NOMO-1 (cell line): ENCODE measurements around the gene SLC13A5.

ENCODE experiments used
- DNase-seq, 2 experiments: peaks; one replicate each; lab custom pipeline; 2025; ENCODE audit not compliant: unreplicated experiment in 2 of 2; lab: John Stamatoyannopoulos, UW

The SLC13A5 gene

DNA sequence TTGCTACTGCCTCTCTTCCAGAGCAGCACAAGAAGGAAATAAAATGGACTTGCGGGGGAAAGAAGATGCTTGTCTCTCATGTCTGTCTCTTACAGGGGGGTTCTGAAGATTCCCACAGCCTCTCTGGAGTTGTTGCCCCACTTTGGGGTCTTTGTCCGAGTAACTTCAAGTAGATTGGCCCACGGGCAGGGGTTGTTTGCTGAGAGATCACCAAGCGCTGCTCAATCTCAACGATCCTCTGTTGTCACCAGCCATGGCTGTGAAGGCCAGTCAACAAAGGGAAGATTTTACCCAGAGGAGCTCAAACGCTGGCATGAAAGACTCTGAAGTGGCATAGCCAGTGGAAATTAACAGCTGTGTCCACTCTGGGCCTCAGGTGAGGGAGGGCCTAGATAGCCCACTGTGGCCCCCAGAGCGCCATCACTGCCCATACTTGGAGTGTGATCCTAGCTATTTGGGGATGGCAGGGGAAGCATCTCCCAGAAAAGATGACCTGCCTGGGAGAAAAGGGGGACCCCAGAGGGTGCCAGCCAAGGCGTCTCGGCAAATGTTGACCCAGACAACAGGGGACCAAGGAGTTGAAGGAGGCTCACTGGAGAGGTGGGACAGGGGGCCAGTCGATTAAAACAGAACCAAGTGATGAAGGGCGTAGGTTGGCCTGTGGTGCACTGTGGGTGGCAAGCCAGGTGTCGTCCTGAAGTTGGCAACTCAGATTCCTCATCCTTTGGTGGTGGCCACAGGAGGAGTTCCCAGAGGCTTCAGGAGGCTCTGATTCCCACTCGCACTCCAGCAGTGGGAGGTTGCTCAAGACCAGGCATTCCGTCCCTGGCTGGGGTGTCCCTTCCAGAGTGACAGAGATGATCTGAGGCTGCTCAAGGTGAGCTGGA, 28.0 kb downstream of the SLC13A5 start:
- no peak for DNase-seq

DNA sequence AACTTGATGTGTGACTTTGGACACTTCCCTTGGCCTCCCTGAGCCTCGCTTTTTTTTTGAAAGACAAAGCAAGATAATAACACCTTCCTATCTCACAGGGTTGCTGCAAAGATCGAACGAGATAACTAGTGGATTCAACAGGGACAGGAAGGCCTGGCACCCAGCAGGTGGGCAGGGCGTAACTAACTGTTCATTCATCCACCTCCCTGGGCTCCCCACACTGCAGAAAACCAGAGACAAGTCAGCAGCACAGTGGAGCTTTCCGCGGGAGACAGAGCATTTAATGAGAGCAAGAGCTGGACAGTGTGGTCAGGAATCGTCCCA, 28.7 kb downstream of the SLC13A5 start:
- DNase-seq: no peak

DNA sequence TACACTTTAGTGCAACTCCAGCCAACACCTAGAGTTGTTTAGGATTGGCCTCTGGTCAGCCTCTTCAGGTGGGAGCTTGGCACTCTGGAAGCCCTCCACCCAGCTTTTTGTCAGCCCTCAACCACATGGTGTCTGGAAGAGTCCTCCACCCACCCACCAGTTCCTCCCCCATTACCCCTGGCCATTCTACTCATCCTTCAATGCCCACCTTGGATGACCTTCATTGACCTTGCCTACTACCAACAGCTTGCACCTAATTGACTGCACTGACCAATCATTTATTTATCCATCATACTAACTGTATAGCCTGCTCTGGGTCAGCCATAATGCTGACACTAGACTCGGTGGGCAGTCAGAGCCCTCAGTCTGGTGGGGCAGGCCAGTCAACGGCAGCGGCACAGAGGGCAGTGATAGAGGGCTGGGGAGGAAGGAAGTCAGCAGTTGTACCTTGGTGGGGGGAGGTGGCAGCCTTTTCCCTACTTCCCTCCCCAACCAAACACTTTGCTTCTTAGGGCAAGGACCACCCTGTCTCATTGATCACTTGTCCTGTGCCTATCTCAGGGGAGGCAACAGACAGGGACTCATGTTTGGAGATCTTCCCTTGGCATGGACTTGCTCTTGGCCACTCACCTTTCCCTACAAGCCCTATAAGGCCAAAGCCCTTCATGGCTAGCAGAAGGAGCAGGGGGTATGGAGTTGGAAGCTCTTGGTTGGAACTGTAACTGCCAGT, 29.3 kb downstream of the SLC13A5 start:
- no peak for DNase-seq

DNA sequence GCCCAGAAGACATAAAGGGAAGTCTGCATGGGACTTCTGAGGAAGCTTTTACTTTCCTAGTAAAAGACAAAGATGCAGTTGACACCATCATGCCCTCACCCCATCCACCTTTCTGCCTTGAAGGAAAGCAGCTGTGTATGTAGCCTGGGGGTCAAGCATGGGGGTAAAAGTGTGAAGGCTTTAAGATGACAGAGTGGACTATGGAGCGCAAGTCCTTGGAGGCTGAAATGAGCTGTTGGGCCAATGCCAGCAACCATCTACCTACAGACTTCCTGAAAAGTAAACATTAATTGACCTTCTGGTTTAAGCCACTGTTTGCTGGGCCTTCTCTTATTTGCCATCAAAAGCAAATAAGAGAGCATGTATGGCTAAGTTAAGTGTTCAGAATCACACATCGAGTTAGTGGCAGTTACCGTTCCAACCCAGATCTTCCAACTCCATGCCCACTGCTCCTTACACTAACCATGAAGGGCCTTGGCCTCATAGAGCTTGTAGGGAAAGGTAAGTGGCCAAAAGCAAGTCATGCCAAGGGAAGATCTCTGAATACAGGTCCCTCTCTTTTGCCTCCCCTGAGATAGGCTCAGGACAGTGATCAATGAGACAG, 30.0 kb downstream of the SLC13A5 start:
- DNase-seq: no peak

DNA sequence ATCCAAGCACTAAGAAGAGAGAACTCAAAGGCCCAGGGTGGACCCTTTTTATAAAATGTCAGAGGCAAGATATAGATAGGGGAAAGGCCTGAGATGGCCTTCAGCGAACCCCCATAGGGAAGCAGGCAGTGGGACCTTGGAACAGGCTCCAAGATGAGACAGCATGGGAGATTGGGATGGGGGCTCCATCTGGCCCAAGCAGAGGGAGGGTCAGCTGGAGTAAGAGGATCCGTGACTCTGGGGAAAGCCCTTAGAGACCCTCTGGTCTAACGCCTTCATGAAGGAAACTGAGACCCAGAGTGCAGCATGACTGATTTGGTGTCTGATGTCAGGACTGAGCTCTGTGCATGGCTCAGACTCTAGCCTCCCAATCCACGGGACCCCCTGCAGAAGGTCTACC, 30.8 kb downstream of the SLC13A5 start:
- no peak for DNase-seq

DNA sequence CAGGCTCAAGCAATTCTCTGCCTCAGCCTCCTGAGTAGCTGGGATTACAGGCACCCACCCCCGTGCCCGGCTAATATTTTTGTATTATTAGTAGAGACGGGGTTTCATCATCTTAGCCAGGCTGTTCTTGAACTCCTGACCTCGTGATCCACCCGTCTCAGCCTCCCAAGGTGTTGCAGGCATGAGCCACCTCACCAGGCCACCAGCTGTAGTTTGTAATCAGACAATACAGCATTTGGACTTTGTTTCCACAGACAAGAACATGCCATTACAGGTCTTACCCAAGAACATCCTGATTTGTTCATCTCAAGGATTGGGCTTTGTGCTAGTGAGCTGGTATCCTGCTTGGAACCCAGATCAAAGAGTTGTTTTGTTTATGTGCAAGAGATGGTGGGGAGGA, 31.5 kb downstream of the SLC13A5 start:
- DNase-seq: no peak

DNA sequence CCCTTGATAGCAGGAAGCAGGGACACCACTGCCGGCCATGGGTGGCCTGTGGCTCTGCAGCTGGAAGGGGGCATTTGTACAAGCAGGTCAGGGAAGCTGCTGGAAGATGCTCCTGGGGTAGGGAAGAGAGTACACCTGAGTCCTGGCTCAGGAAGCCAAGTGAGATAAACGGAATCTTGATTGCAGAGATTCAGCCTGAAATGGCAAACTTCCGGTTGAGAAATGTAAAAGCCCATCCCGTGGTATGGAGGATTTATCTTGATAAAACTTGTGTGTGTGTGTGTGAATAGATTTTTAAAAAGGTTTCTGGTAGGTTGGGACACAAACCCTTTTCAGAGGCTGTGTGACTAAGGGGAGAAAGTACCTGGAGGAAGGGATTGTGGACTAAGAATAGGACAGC, 32.0 kb downstream of the SLC13A5 start:
- no peak for DNase-seq

DNA sequence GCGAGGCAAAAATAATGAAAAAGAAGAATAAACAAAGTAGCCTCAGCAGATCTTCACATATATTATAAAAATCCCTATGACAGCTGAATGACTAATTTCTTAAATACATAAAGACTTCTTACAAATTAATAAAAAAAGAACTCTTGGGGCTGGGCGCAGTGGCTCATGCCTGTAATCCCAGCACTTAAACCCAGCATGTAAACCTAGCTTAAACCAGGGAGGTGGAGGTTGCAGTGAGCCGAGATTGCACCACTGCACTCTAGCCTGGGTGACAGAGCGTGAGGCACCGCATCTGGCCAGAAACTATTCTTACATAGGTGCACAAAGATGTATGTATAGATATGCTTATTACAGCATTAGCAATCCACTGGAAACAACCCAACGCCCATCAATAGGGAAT, 33.9 kb downstream of the SLC13A5 start:
- DNase-seq: no peak

DNA sequence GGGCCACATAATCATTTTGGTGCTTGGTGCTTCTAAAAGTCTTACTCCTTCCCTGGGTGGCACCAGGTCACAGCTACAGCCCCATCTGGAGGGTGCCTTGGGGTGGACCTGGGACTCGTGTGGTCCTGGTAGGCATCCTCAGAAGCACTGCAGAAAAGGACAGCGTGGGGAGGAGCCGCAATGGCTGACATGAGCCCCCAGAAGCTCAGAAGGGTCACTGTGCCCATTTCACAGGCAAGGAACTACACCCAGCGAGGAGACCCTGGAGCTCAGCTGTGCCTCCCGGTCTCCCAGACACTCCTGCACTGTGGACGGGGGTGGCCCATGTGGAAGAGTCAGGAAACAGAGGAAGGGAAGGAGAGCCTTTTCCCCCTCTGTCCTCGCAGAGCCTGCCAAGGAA, 35.2 kb downstream of the SLC13A5 start:
- DNase-seq: no peak

DNA sequence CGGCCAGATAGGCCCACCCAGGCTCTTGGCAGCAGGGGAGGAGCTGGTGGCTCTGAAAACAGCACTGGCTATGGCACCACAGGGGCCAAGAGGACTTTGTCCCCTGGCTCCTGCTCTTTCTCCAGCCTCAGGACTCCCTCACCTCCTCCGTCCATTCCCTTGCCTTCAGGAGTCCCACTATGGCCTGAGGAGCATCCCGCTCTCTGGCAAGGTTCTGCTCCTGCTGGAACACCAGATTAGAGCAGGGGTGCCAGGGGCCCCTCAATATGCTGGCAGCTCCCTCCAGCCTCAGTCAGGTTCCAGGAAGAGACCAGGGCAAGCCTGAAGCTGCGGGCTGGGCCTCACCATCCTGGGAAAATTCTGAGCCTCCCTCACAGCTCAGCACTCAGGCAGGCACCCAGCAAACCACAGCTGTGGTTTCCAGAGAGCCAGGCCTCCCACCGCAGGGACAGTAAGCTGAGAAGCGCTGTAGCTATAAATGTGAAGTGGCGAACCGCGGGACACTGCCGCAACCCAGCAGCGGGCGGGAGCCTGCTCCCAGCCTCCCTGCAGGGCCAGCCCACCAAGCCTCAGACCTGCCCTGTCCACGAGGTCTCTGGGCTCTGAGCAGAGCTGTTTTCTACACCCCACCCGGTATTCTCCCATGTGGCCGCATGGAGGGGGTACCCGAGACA, 35.9 kb downstream of the SLC13A5 start:
- DNase-seq: peak; percentile 27 to 29

DNA sequence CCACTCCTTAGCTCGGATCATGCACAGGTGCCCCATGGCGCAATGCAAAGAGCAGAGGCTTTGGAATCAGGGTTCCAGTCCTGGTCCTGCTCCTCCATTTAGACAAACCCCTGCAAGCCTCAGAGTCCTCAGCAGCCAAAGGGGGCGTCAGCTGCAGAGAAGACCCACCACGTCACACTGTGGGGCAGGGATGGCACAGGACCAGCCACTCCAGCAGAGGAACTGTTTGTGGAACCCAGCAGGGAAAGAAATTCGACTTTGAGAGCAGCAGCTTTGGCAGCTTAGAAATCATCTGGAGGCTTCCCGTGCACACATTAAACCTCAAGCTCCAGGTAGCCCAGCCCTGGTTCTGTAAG, 36.4 kb downstream of the SLC13A5 start:
- no peak for DNase-seq

DNA sequence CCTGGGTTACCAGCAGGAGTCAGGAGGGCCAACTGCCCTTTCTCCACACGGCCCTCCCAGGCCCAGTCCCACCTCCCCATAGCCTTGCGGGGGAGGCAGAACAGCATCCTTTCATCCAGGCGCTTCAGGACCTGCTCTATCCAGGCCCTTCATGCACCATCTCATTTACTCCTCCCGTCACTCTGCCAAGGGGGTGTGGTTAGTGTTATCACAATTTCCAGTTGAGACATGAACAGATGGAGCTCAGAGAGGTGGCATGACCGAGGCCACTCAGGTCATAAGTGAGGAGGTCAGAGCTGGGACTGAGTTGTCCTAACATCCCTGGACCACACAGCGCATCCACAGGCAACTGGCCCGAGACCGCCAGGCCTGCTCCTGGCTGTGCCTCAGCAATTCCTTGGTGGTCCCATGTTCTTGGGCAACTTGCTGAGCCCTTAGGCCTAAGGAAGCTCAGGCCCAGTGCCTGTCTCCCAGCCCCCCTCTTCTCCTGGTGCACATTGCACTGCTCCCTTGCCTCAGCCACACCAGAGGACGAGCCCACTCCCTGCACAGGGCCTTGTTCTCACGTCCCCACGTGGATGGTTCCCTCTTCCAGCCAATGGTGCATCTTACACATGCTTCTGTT, 37.9 kb downstream of the SLC13A5 start:
- DNase-seq: no peak

DNA sequence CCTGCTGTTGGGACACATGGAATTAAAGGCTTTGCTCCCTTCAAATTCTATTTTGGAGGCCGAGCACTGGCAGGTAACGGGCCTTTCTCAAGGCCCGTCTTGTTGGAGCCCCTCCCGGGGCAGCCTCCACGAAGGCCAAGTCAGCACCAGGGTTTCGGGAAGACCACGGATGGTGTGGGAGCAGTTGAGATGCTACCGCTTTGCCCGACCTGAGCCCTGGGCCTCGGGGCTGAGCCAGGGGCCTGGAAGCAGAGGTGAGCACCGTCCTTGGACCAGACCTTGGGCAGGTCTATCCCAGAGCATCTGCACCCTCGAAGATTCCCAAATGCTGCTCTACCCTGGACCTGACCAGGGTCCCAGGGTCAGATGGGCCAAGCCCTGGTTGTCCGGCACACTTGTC, 38.6 kb downstream of the SLC13A5 start:
- DNase-seq: no peak

DNA sequence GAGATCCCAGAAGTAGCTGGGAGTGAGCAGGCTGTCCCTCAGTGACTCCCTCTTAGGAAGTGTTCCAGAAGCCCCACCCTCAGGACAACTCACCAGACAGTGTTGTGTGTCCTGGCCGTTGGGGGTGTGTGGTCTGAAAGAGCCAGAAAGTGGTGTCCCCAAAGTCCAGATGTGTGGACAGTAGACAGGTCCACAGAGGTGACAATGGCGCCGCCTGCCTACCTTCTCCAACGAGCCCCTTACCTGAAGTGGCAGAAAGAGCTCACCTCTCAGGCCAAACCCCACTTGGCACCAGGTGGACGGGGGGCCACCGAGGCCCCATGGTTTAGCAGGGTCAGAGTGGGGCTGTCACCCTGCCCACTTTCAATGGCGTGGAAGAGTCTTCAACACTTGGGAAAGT, 41.7 kb downstream of the SLC13A5 start:
- no peak for DNase-seq

DNA sequence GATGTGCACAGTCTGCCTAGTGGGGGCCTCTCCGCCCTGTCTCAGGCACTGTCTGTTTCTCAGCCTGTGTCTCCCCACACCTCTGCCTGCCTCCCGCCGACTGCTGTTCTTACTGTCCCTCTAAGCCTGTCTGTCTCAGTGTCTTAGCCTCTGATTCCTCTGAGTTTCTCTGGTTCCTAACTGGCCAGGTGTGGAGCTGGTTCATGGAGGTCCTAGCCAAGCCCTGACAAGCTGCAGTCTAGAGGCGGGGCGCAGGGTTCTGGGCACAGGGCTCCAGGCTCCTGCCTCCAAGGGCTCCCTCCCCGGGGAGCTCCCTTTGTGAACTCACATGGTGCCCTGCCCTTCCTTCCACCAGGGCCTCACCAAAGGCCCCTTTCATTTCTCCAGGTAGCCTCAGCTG, 42.2 kb downstream of the SLC13A5 start:
- DNase-seq: no peak

DNA sequence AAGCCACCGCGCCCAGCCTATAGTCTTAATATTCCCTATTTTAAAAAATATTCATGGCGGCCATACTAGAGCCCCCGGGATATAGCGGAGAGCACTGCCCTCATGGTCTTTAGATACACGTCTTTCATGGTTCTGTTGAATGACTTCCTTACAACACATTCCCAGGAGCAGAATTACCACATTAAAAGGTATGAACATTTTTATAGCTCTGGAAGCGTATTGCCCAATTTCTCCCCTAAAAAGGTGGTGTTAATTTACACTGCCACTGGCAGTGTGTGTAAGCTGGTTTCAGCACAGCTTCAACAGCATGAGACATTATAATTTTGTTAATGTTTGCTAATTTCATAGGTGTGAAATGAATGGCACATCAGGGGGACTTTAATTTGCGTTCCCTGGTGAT, 42.6 kb downstream of the SLC13A5 start:
- no peak for DNase-seq

DNA sequence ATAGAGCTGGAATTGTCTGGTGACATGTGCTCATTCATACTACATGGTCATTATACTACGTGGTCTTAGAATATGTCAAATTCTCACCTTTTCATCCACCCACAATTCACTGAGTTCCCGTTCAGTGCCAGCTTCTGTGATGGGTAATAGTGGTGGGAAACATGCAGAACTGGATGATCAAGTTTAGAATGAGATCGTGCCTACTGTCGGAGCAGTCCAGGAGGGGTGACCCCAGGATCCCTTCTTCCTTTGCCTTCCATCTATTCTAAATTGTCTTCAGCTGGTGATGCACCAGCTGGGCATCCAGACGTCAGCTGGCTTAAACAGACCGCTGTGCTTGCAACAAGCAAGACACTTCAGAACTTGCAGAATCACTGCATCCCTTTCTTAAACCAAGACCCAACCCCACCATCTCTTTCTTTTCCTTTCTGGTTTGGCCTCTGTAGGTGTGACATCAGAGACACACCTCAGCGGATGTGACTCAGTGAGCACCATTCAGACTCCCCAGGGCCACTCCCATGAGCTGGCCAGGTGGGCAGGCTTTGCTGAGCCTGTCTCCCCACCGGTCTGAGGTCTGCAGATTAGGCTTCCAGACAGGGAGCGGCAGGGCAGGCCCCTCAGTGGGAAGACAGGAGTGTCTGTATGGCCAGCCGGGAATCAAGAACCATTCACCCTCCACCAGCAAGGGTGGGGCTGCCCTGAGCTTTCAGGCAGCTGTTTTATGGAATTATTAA, 43.5 kb downstream of the SLC13A5 start:
- DNase-seq: no peak

DNA sequence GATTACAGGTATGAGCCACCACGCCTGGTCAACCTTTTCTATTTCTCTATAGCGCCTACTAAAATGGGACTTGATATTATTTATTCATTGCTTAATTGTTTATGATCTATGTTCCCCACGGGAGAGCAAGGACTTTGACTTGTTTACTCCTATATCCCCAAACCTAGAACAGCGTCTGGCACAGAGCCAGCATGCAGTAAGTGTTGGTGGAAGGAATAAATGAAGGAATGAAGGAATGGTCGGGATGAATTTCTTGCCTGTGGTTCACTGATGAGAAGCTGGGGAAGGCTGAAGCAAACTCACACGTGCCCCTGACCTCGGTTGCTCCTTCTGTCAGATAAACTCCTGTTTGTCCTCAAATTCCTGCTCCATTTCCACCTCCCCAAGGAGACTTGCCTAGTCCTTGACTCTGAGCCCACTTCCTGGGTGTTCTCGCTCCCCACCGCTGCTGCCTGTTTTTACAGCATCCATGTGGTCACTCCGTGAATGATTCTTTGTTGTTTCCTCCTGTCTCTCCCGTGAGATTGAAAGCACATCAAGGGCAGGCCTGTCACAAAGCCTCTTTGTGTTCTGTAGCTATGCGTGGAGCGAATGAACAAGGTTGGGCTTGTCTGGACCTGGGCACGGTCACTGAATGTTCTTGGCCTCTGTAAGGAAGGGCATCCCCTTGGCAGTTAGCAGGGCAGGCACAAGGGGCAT, 44.3 kb downstream of the SLC13A5 start:
- no peak for DNase-seq

DNA sequence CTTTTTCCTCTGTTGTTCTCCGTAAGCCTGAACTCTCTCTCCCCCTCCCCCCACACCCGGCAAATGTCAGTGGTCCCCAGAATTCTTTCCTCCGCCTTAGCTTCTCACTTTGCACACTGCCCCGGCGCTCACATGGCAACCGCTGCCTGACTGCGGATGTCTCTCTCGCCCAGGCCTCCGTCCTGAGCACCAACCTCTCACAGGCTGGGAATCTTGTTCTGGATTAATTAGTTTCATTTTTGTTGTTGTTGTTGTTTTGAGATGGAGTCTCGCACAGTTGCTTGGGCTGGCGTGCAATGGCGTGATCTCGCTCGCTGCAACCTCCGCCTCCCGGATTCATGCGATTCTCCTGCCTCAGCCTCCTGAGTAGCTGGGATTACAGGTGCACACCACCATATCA, 45.0 kb downstream of the SLC13A5 start:
- no peak for DNase-seq

DNA sequence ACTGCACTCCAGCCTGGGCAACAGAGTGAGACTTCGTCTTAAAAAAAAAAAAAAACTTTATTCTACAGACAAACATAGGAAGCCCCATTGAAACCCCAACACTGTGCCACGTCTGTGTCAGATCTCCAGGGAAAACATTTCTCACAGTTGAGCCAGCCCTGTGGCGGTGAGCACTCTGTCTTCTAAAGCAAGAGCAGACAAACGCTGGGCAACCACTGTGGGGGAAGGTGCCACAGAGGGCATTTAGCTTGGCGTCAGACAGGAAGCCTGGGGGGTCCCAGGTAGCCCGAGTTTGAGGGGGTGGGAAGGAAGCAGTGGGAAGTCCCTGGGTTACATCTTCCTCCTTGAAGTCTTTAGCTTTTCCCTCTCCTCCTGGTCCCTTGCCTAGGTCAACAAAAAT, 45.7 kb downstream of the SLC13A5 start:
- no peak for DNase-seq
